ENCODE measurements around the gene USP54.

USP54 gene

GRCh38 chr10:73591935-73592699, 975 bp upstream of the USP54 start:
- no peak for TF ChIP-seq CTCF (IDR thresholded peaks at IDR 0.05; ENCODE audit: extremely low read depth, insufficient read depth, missing control alignments)
- in situ Hi-C loops (cut with MboI; ENCODE audit: low pct_unique_long_range_greater_than_20kb, low sequenced_read_pairs, unreplicated experiment) = no loop called here
- DNase-seq (ENCODE audit: low spot score) = peak; percentile 56

- in situ Hi-C loops (cut with MboI; ENCODE audit: low pct_unique_long_range_greater_than_20kb, low sequenced_read_pairs, unreplicated experiment) = no loop called here
- no peak for TF ChIP-seq CTCF (IDR thresholded peaks at IDR 0.05; ENCODE audit: extremely low read depth, insufficient read depth, missing control alignments)
- DNase-seq (ENCODE audit: low spot score) = no peak
These were observed 1.5 kb downstream of the USP54 start for GRCh38 chr10:73589563-73590126.

GRCh38 chr10:73588656-73589055, 2.5 kb downstream of the USP54 start:
- in situ Hi-C loops (cut with MboI; ENCODE audit: low pct_unique_long_range_greater_than_20kb, low sequenced_read_pairs, unreplicated experiment) = no loop called here
- no peak for TF ChIP-seq CTCF (IDR thresholded peaks at IDR 0.05; ENCODE audit: extremely low read depth, insufficient read depth, missing control alignments)
- DNase-seq (ENCODE audit: low spot score) = no peak

GRCh38 chr10:73586583-73586984, 4.6 kb downstream of the USP54 start:
- no peak for TF ChIP-seq CTCF (IDR thresholded peaks at IDR 0.05; ENCODE audit: extremely low read depth, insufficient read depth, missing control alignments)
- in situ Hi-C loops (cut with MboI; ENCODE audit: low pct_unique_long_range_greater_than_20kb, low sequenced_read_pairs, unreplicated experiment) = no loop called here
- no peak for DNase-seq (ENCODE audit: low spot score)

- in situ Hi-C loops (cut with MboI; ENCODE audit: low pct_unique_long_range_greater_than_20kb, low sequenced_read_pairs, unreplicated experiment) = no loop called here
- no peak for DNase-seq (ENCODE audit: low spot score)
- no peak for TF ChIP-seq CTCF (IDR thresholded peaks at IDR 0.05; ENCODE audit: extremely low read depth, insufficient read depth, missing control alignments)
These were observed 5.8 kb downstream of the USP54 start for GRCh38 chr10:73585327-73585726.

GRCh38 chr10:73584737-73585136, 6.4 kb downstream of the USP54 start:
- in situ Hi-C loops (cut with MboI; ENCODE audit: low pct_unique_long_range_greater_than_20kb, low sequenced_read_pairs, unreplicated experiment) = no loop called here
- no peak for DNase-seq (ENCODE audit: low spot score)
- TF ChIP-seq CTCF (IDR thresholded peaks at IDR 0.05; ENCODE audit: extremely low read depth, insufficient read depth, missing control alignments) = no peak

Data from GM13977 (cell line).